GM19239 (cell line): ENCODE measurements around the gene DPP9.
A peak's percentile ranks its signal among the peaks of the same experiment; 100 is the strongest.

Source experiments
- DNase-seq: peaks from one replicate; pipeline ENCODE4 v3.0.0; 2011; ENCODE audit warnings: low spot score; ENCODE audit not compliant: insufficient read length
- FAIRE-seq: peaks from 2 replicates; lab custom pipeline; 2011; peaks lifted over from hg19 to GRCh38; lab: Jason Lieb, UNC

DPP9 gene

DNA sequence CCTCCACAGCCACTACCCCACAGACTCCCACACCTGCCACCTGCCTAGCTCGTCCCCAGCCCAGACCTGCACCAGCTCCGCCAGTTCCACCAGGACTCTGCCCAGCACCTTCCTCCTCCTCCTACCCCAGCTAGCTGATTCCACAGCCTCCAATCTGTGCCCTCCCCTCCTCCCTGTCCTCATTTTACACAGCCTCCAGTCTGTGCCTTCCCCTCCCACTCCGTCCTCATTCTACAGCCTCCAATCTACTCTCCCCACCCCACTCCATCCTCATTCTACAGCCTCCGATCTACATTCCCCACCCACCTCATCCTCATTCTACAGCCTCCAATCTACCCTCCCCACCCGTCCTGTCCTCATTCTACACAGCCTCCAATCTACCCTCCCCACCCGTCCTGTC, 60.8 kb downstream of the DPP9 start:
- DNase-seq (no peak), FAIRE-seq (peak; percentile 31)

DNA sequence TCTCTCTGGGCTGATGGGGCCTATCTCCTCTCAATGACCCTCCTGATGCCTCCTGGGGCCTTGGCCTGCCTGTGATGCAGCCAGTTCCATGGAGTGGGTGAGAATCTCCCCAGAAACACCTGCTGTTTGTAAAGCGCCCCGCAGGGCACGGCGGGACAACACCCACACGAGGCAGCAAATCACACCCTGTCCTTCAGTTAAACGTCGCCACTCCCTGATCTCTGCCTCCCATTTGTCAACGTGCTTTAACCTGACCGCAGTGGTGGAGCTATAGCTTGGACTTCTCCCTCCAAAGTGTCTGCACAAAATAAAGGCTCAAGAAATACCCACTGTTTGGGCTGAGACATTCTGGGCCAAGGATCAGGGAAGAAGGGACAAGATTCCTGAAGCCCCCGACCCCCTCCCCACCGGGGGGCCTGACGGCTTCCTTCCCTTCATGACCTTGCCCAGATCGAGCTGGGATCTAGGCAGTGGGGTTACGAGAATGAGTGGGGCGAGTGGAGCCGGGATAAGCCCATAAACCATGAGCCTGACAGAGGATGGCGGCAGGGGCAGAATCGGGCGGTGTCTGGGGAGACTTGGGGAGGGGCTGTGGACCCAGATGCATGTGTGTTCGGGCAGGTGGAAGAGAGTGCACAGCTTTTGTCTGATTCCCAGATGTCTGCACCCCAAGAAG, 61.5 kb downstream of the DPP9 start:
- no peak for DNase-seq
- FAIRE-seq, result no peak

- no peak for FAIRE-seq
- DNase-seq, result no peak
Observed at GRCh38 chr19:4660993-4661392, 62.6 kb downstream of the DPP9 start.

GRCh38 chr19:4660181-4660791, 63.4 kb downstream of the DPP9 start:
- no peak for FAIRE-seq
- no peak for DNase-seq

GRCh38 chr19:4657835-4658234, 65.8 kb downstream of the DPP9 start:
- FAIRE-seq (no peak), DNase-seq (no peak)

DNA sequence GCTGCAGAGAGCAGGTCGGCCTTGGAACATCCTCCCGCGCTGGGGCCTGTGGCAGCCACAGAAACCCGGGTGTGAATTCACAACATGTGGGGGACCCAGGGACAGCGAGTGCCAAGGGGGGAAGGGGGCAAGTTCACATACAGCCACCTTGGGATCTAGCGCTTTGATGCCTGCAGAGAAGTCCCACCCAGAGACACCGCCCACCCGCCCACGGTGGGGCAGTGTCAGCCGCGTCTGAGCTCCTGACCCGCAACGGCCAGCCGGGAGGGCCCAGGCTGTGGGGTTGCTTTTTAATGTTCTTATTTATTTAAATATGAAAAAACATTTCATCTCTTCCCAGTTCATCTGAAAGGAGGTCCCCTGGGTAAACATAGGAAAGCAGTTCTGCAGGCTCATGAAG, 66.4 kb downstream of the DPP9 start:
- FAIRE-seq (no peak), DNase-seq (no peak)

DNA sequence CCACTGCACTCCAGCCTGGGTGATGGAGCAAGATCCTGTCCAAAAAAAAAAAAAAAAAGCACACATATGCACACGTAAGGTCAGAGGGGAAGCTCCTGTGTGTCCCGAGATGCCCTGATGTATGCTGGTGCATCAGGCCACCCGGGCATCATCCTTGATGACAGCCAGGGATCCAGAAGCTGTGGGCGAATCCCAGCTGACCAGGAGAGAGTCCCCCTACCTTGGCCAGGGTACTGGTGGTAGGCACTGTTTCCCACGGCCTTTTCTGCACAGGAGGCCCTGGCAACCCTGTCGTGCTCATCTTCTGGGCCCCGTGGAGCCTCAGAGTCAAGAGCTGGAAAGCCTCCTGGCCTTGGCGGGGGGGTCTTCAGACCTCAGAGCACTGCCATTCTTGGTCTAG, 67.5 kb downstream of the DPP9 start:
- FAIRE-seq, result no peak

DNA sequence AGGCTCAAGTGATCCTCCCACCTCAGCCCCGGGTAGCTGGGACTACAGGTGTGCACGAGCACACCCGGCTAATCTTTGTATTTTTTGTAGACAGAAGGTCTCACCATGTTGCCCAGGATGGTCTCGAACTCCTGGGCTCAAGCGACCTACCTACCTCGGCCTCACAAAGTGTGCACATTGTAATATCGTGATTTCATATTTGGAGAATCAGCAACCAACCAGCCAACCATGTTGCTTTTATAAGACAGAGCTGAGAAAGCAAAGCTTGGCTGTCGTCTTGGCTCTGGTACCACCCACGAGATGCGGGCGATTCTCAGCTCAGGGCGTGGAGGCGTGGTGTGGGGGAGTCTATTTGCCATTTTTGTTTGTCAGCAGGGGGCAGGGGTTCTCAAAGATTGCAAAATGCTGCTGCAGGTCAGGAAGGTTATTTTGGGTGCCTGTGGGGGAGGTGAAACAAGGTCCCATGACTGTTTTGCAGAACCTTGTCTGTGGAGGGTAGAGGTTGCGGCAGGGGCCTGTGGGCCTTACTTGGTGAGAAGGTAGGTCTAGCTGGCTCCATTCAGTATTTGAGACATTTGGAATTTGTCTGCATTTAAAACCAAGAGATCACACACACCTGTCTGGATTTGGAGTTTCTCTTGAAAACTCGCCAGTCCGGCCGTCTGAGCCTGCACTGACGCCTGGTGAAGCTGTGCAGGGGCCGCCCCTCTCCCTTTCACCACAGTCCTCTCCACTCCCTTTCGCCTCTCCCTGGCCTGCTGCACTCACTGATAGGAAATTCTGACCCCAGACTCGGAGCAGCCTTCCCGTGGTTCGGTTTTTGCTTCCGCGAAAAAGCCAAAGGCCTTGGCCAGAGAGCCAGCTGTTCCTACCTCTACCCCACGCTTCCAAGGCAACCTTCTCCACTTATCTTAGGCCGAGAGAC, 68.9 kb downstream of the DPP9 start:
- no peak for FAIRE-seq

More for the DNA sequence above, 67.5 kb downstream of the DPP9 start:
- DNase-seq, result no peak

DNA sequence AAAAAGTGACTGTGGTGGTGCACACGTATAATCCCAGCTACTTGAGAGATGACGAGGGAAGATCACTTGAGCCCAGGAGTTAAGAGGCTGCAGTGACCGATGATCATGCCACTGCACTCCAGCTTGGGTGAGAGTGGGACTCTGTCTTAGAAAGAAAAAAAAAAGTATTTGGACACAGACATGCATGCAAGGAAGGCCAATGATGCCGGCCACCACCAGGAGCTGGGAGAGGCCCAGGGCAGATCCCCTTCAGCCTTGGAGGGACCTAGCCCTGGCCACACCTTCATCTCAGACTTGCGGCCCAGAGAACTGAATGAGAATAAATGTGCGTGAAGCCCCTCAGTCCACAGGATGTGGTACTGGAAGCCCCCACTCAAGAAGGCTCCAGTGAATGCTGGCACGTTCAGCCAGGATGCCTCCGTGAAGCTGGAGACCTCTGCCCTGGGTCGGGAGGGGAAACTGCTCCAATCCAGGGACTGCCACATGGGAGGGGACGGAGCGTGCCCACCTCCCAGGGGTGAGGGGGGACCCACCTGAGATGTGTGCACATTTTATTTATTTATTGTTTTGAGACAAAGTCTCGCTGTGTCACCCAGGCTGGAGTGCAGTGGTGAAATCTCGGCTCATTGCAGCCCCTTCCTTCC, 69.7 kb downstream of the DPP9 start:
- DNase-seq (no peak), FAIRE-seq (no peak)

More for the DNA sequence above, 68.9 kb downstream of the DPP9 start:
- DNase-seq, result no peak

GRCh38 chr19:4652075-4652474, 71.6 kb downstream of the DPP9 start:
- FAIRE-seq, result no peak

GRCh38 chr19:4650159-4650558, 73.5 kb downstream of the DPP9 start:
- FAIRE-seq, result no peak

More at GRCh38 chr19:4652075-4652474, 71.6 kb downstream of the DPP9 start:
- DNase-seq, result no peak

DNA sequence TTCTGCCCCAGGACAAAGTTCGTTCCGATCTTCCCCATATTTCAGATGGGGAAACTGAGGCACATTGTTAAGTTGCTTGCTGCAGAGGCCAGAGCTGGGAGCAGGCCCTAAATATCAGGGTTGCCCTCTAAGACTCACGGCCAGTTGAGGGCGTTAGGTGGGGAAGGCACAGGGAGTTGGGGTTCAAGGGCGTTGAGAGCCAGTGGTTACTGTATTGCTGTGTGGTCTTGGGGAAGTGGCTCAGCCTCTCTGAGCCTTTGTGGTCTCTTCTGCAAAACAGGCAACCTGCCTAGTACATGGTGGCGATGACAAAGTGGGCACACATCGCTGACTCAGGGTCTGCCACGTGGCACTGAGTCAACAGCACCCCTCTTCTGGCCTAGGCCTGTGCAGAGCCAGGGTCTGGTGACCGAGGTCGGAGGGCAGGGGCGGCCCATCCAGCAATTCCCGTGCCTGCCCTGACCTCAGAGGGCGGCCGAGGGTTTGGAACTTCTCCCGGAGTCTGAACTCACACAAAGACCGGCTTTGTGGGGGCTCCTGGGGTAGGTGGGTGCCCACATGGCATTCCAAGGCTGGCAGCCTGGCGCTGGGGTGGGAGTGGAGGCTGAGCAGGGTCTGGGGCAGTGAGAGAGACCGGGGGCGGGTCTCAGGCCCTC, 74.1 kb downstream of the DPP9 start:
- FAIRE-seq (no peak), DNase-seq (no peak)

More at GRCh38 chr19:4650159-4650558, 73.5 kb downstream of the DPP9 start:
- no peak for DNase-seq

DNA sequence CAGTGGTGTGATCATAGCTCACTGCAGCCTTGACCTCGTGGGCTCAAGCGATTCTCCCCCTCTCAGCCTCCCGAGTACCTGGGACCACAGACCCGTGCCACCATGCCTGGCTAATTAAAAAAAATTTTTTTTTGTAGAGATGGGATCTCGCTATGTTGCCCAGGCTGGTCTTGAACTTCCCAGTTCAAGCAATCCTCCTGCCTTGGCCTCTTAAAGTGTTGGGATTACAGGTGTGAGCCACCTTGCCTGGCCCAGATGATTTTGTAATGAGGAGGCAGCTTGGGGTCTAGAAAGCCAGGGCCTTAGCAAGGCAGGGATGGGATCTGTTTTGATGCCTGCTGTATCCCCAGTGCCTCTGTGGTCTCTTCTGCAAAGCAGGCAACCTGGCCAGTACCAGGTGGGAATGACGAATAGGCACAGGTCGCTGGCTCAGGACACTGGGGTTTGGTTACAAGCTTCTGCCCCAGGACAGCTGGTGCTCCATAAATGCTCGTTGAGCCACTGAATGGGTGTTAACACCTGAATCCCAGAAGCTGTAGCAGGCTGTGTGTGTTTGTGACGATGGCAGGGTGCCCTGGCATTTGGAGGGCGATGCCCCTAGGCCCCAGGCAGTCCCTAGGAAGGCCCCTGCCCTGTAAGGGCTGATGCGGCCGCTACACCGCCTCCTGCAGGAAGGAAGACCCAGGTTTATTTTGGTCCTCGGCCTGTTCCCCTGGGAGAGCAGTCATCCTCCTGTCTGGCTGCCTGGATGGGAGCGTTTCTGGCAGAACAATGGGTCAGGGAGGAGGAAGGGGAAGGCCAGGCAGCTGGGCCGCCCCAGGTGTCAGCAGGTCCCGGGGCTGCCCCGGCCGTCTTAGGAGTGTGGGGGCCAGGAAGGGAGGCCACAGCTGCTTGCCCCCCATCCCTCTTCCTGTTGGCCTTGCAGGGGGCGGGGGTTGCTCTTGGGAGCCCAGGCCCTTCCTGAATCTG, 75.7 kb downstream of the DPP9 start:
- DNase-seq (no peak), FAIRE-seq (no peak)

- DNase-seq (no peak), FAIRE-seq (no peak)
Observed at GRCh38 chr19:4645718-4646117, 77.9 kb downstream of the DPP9 start.

DNA sequence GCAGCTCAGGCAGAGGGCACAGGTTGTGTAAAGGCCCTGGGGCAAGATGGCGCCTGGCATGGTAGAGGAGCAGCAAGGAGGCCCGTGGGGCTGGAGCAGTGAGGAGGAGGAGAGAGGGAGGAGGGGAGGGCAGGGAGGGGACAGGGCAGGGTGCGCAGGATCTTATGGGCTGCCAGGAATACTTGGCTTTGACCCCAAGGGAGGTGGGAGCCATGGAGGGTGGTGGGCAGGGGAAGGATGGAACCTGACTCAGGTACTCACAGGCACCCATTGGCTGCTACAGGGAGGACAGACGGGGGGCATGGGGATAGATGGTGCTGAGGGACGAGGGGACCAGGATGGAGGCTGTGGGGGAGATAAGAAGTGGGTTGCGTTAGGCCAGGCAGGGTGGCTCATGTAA, 81.0 kb downstream of the DPP9 start:
- DNase-seq (no peak), FAIRE-seq (no peak)

- FAIRE-seq (no peak), DNase-seq (no peak)
Observed at GRCh38 chr19:4641132-4641531, 82.5 kb downstream of the DPP9 start.

DNA sequence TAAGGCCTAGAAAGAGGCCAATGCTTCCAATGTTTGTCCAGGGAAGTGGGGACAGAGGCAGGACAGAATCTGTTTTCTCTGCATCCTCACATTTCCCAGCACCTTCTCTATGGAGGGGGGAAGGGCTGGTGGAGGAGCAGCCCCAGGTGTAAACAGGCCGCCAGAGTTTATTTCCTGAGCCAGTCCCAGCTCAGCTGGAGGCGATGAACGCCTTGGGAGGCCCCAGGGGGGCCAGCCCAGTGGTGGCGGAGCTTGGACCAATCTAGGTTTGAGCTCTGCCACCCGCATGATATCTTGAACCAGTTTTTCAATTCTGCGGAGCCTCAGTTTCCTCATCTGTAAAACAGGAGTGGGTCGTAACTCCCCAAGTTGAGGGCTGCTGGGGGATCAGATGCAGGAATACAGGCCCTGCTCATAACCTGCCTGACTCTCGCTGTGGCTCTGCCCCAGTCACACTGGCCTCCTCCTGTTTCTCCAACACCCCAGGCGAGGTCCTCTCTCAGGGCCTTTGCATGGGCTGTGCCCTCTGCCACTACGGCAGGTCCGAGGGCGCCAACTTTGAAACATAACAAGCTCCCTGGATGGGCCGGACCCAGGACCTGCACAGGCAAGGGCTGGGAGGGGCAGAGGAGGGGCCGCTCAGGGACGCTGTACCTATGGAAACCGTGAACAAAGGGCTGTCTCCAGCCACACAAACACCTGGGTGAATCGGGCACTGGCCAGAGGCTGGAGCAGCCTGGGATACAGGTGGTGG, 83.2 kb downstream of the DPP9 start:
- FAIRE-seq (peak; percentile 45), DNase-seq (no peak)

DNA sequence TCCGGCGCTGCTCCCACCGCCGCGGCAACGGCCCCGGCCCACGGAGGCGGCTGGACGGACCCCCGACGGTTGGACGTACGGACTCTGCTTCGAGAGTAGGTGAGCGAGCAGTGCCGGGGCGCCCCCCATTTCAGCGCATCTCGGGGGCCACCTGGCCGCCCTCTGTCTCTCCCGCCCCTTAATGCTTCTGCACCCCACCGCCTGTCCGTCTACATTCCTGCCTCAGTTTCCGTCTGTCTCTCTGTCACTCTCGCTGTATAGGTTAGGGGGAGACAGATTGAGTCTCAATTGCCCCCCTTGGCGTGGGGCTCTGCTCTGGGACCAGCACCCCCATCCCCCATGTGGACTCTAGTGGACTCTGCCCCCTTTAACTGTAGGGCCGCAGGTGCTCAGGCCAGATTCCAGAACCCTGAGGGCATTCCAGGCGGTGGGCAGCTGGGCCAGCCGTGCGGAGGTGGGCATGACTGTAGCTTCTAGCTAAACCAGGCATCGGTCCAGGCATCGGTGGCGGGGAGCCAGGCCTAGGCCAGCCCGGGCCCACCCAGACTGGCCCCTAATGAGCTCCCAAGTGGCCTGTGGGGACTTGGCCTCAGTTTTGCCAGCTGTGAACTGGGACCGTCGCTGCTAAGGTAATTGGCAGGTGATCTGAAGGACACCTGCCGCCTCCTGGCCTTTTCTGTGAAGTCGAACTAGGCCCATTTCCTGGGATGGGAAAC, 84.0 kb downstream of the DPP9 start:
- no peak for DNase-seq
- no peak for FAIRE-seq
